IPS-20b (cell line): ENCODE data around the gene MTFMT.
"Not testable (repeated sequence)": the region's sequence is repeated elsewhere in the genome, so short reads cannot be mapped to it uniquely, and the experiment has no call there.

ENCODE experiments used
- H3K27ac ChIP-seq: one replicate; pipeline ENCODE4 v1.5.1; 2013; ENCODE audit warnings: low read length
- H3K27me3 ChIP-seq: 2 replicates; pipeline ENCODE4 v1.6.1; 2013; ENCODE audit warnings: mild to moderate bottlenecking, low read length, inconsistent platforms; ENCODE audit not compliant: insufficient read depth
- H3K36me3 ChIP-seq: 2 replicates; pipeline ENCODE4 v1.6.1; 2013; ENCODE audit warnings: low read depth, mild to moderate bottlenecking, inconsistent platforms, low read length, moderate library complexity; ENCODE audit not compliant: insufficient read depth
- H3K4me1 ChIP-seq: 2 replicates; pipeline ENCODE4 v1.6.1; 2013; ENCODE audit warnings: mild to moderate bottlenecking, control low read depth, inconsistent platforms, low read length, moderate library complexity; ENCODE audit not compliant: insufficient read depth
- H3K4me3 ChIP-seq: 2 replicates; pipeline ENCODE4 v1.5.1; 2013; ENCODE audit warnings: mild to moderate bottlenecking, low read length, inconsistent platforms
- H3K9ac ChIP-seq: 2 replicates; pipeline ENCODE4 v1.6.1; 2013; ENCODE audit warnings: low read depth, mild to moderate bottlenecking, inconsistent platforms, low read length, moderate library complexity
- H3K9me3 ChIP-seq: 2 replicates; pipeline ENCODE4 v1.6.1; 2013; ENCODE audit warnings: mild to moderate bottlenecking, low read depth, low read length, inconsistent platforms; ENCODE audit not compliant: insufficient read depth

MTFMT gene

GRCh38 chr15:65032801-65033537, 3.5 kb upstream of the MTFMT start:
- no peak overlapping the region for H3K9ac ChIP-seq
- no peak overlapping the region for H3K27ac ChIP-seq
- H3K27me3 ChIP-seq: no peaks in the 10 kb centered on the region
- peaks cover 3% of the 10 kb centered on the region; the same call in 1 of the 2 replicates for H3K4me1 ChIP-seq
- H3K4me3 ChIP-seq: no peak overlapping the region
- no peaks in the 10 kb centered on the region for H3K9me3 ChIP-seq
- H3K36me3 ChIP-seq: no peaks in the 10 kb centered on the region

GRCh38 chr15:65029736-65030208, 333 bp upstream of the MTFMT start:
- H3K4me3 ChIP-seq: peak overlapping the region; percentile 90; the same call in 1 of the 2 replicates
- no peak overlapping the region for H3K27ac ChIP-seq
- no peaks in the 10 kb centered on the region for H3K9me3 ChIP-seq
- H3K36me3 ChIP-seq: peaks cover 19% of the 10 kb centered on the region
- H3K9ac ChIP-seq: no peak overlapping the region
- H3K27me3 ChIP-seq: no peaks in the 10 kb centered on the region
- H3K4me1 ChIP-seq: peaks cover 3% of the 10 kb centered on the region; the same call in 1 of the 2 replicates

- Histone ChIP-seq H3K9ac (peak overlapping the region; percentile 88; the same call in 1 of the 2 replicates), H3K27me3 (no peaks in the 10 kb centered on the region), H3K9me3 (no peaks in the 10 kb centered on the region), H3K27ac (no peak overlapping the region), H3K4me3 (peak overlapping the region; percentile 90), H3K4me1 (peaks cover 3% of the 10 kb centered on the region; the same call in 1 of the 2 replicates), H3K36me3 (peaks cover 28% of the 10 kb centered on the region)
Observed at GRCh38 chr15:65028338-65028737, 1.1 kb downstream of the MTFMT start.

- Histone ChIP-seq H3K27ac (no peak overlapping the region), H3K4me1 (peaks cover 3% of the 10 kb centered on the region; the same call in 1 of the 2 replicates), H3K36me3 (peaks cover 32% of the 10 kb centered on the region), H3K4me3 (no peak overlapping the region; the same call in 1 of the 2 replicates), H3K9me3 (no peaks in the 10 kb centered on the region), H3K9ac (no peak overlapping the region), H3K27me3 (no peaks in the 10 kb centered on the region)
Observed at GRCh38 chr15:65027593-65027992, 1.8 kb downstream of the MTFMT start.

- Histone ChIP-seq H3K9me3 (no peaks in the 10 kb centered on the region), H3K4me1 (peaks cover 3% of the 10 kb centered on the region; the same call in 1 of the 2 replicates), H3K9ac (no peak overlapping the region), H3K36me3 (peaks cover 32% of the 10 kb centered on the region), H3K27ac (no peak overlapping the region), H3K4me3 (no peak overlapping the region), H3K27me3 (no peaks in the 10 kb centered on the region)
Observed at GRCh38 chr15:65026756-65027155, 2.7 kb downstream of the MTFMT start.

GRCh38 chr15:65021488-65021887, 8.0 kb downstream of the MTFMT start:
- H3K4me1 ChIP-seq: no peaks in the 10 kb centered on the region
- no peak overlapping the region for H3K4me3 ChIP-seq
- H3K9me3 ChIP-seq: no peaks in the 10 kb centered on the region
- no peak overlapping the region for H3K9ac ChIP-seq
- H3K27ac ChIP-seq: no peak overlapping the region
- peaks cover 75% of the 10 kb centered on the region for H3K36me3 ChIP-seq
- H3K27me3 ChIP-seq: no peaks in the 10 kb centered on the region

- Histone ChIP-seq H3K4me1 (no peaks in the 10 kb centered on the region), H3K36me3 (peaks cover 74% of the 10 kb centered on the region), H3K27me3 (no peaks in the 10 kb centered on the region), H3K4me3 (no peak overlapping the region), H3K9ac (no peak overlapping the region), H3K9me3 (no peaks in the 10 kb centered on the region), H3K27ac (no peak overlapping the region)
Observed at GRCh38 chr15:65020419-65020818, 9.0 kb downstream of the MTFMT start.

- not testable (repeated sequence) for H3K27ac ChIP-seq, H3K27me3 ChIP-seq, H3K4me1 ChIP-seq, H3K9me3 ChIP-seq, H3K4me3 ChIP-seq, H3K9ac ChIP-seq
- H3K36me3 ChIP-seq: peaks cover 37% of the 10 kb centered on the region
Observed at GRCh38 chr15:65011198-65011597, 18.2 kb downstream of the MTFMT start.

GRCh38 chr15:65008983-65009382, 20.5 kb downstream of the MTFMT start:
- Histone ChIP-seq H3K27me3 (no peaks in the 10 kb centered on the region), H3K4me3 (no peak overlapping the region), H3K4me1 (no peaks in the 10 kb centered on the region; the same call in 1 of the 2 replicates), H3K36me3 (peaks cover 30% of the 10 kb centered on the region), H3K27ac (no peak overlapping the region), H3K9me3 (no peaks in the 10 kb centered on the region), H3K9ac (no peak overlapping the region)

GRCh38 chr15:65006876-65007275, 22.6 kb downstream of the MTFMT start:
- no peaks in the 10 kb centered on the region for H3K27me3 ChIP-seq
- H3K9me3 ChIP-seq: no peaks in the 10 kb centered on the region
- peaks cover 24% of the 10 kb centered on the region for H3K36me3 ChIP-seq
- H3K9ac ChIP-seq: no peak overlapping the region
- H3K4me3 ChIP-seq: no peak overlapping the region
- H3K4me1 ChIP-seq: no peaks in the 10 kb centered on the region; the same call in 1 of the 2 replicates
- H3K27ac ChIP-seq: no peak overlapping the region

GRCh38 chr15:65004993-65005392, 24.4 kb downstream of the MTFMT start:
- Histone ChIP-seq H3K9ac (no peak overlapping the region), H3K9me3 (no peaks in the 10 kb centered on the region), H3K4me1 (no peaks in the 10 kb centered on the region; the same call in 1 of the 2 replicates), H3K27me3 (no peaks in the 10 kb centered on the region), H3K27ac (no peak overlapping the region), H3K36me3 (peaks cover 16% of the 10 kb centered on the region), H3K4me3 (no peak overlapping the region)

- Histone ChIP-seq H3K9ac (no peak overlapping the region), H3K27me3 (no peaks in the 10 kb centered on the region), H3K4me1 (no peaks in the 10 kb centered on the region), H3K36me3 (peaks cover 1% of the 10 kb centered on the region; the same call in 1 of the 2 replicates), H3K9me3 (no peaks in the 10 kb centered on the region), H3K27ac (no peak overlapping the region), H3K4me3 (no peak overlapping the region)
Observed at GRCh38 chr15:64997745-64998375, 31.6 kb downstream of the MTFMT start.
